ENCODE results near the gene GLDC. TPM values are rescaled to one million over a fixed set of nuclear protein-coding genes. Genes with fewer than 3 reads are reported as not detected.

GLDC gene
- total RNA-seq: 6.9 and 10.9 TPM in 2 replicates

DNA sequence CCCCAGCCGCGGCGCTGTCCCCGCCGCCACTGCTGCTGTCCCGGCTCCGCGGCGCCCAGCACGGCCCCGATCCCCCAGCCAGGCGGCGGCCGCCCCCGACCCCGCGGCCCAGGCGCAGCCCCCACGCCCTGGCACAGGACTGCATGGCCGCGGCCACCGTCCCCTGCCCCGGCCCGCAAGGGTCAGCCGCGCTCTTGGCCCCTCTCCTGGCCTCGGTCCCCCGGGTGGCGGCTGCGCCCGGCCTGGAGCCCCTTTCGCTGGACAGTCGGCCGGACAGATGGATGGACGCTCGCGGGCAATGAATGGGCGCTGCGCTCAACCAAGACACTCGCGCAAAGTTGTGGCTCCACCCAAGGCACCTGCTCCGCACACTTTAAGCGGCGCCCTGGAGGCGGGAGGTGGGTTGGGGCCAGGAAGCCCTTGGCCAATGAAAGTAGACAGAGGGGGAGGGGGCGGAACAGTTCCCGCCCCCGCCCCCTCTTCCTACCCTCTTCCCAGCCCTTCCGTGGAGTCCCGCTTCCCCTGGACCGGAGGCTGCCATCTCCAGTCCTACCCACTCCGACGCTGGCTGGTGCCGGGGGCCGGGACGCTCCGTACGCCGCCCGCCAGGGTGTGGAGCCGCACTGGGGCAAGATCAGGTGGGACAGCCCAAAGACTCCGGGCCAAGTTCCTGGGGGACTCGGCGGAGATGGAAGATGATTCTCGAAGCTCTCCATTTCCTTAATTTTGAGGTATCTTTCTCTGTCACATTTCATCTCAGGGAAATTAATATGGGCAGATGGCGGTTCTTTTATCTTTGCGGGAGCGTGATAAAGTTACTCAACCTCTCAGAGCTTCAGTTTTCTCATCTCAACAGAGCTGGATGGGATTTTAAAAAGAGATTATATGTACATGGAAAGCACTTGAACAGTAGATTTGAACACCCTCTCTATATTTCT is at the start of gene GLDC:
Gene GLDC, minus strand, starts transcription at position 375 of the 938 bp plus-strand sequence. Its CDS starts 230 bp downstream, at position 145.

Small RNA genes within 50 kb of the gene (small RNA-seq; reads per million reads assigned to genes)
- gene RN7SL123P (not detected), gene RN7SL25P (not detected)

Other genes starting within 250 kb of the GLDC start
- 99.3 and 115 TPM in 2 replicates for gene UHRF2, start 232.5 kb downstream of the GLDC start, total RNA-seq
- gene KDM4C, start 112.2 kb upstream of the GLDC start, total RNA-seq: 15.4 and 22.4 TPM in 2 replicates

Data from vein endothelial cell (primary cell).